A549 (cell line): ENCODE results near the gene SPTBN5. TPM values are rescaled to one million over a fixed set of nuclear protein-coding genes. Genes with fewer than 3 reads are reported as not detected.

ENCODE experiments used
- ATAC-seq, 2 experiments: fragments of 200-7000 bp in 1 of 2; fragments of >200 bp in 1 of 2; cut with Nextera tagmentation in 1 of 2; cut with Tn5 transposase in 1 of 2; 3 replicates each; pipeline versions ENCODE4 v1.8.0 to v1.9.1; 2018 to 2020; ENCODE audit warnings: mild to moderate bottlenecking in 1 of 2, moderate library complexity in 1 of 2
- CTCF ChIA-PET: fragments of 300-600 bp; sonication (Branson Sonifier 250); formaldehyde crosslinking; extraction: SDS; loops from one replicate; lab custom pipeline; 2021; ENCODE audit warnings: antibody characterized with exemption, inconsistent platforms; lab: Yijun Ruan, JAX
- POLR2A ChIA-PET: fragments of 350-600 bp; formaldehyde crosslinking; extraction: SDS; loops from one replicate; lab custom pipeline; 2021; ENCODE audit warnings: antibody characterized with exemption, inconsistent platforms; lab: Yijun Ruan, JAX
- DNase-seq, 2 experiments: peaks; one replicate each; pipeline versions ENCODE4 v3.0.0 to v3.0.0-alpha.2; 2011 to 2016; ENCODE audit warnings: low read depth in 1 of 2, low spot score in 1 of 2
- FAIRE-seq: peaks from 2 replicates; lab custom pipeline; 2011; peaks lifted over from hg19 to GRCh38; lab: Jason Lieb, UNC
- H3K27ac ChIP-seq, 2 experiments: fragments of >200 bp; sonication (Bioruptor Twin); formaldehyde crosslinking; 3 replicates each; pipeline ENCODE4 v1.5.1; 2016 to 2017
- H3K4me1 ChIP-seq: fragments of >200 bp; sonication (Bioruptor Twin); formaldehyde crosslinking; 3 replicates; pipeline ENCODE4 v1.6.1; 2016
- H3K4me2 ChIP-seq: fragments of >200 bp; sonication (Bioruptor Twin); formaldehyde crosslinking; 3 replicates; pipeline ENCODE4 v1.6.1; 2016
- H3K4me3 ChIP-seq: fragments of >200 bp; sonication (Bioruptor Twin); formaldehyde crosslinking; 3 replicates; pipeline ENCODE4 v1.5.1; 2016
- H3K9me3 ChIP-seq: fragments of >200 bp; sonication (Bioruptor Twin); formaldehyde crosslinking; 3 replicates; pipeline ENCODE4 v1.6.1; 2016
- ATOH8 ChIP-seq: fragments of 250-450 bp; sonication (Bioruptor Pico); IDR thresholded peaks from 2 replicates; pipeline ENCODE4 v1.5.0; 2020; ENCODE audit warnings: low read depth, mild to moderate bottlenecking, moderate library complexity
- BCL3 ChIP-seq: fragments of >200 bp; sonication (Bioruptor Twin); formaldehyde crosslinking; IDR thresholded peaks from 3 replicates; pipeline ENCODE4 v1.6.1; 2016
- BHLHE40 ChIP-seq: IDR thresholded peaks from 2 replicates; pipeline ENCODE4 v1.6.1; 2012; ENCODE audit warnings: low read depth, low read length, inconsistent platforms
- CHD2 ChIP-seq: fragments of 150-350 bp; IDR thresholded peaks from 2 replicates; pipeline ENCODE4 v1.6.1; 2014; ENCODE audit warnings: low read length; ENCODE audit not compliant: partially characterized antibody
- CHD4 ChIP-seq: fragments of 200-600 bp; sonication (generic); IDR thresholded peaks from 2 replicates; pipeline ENCODE4 v1.6.1; 2016; ENCODE audit warnings: antibody characterized with exemption, mild to moderate bottlenecking, borderline replicate concordance
- E2F6 ChIP-seq: IDR thresholded peaks from 2 replicates; pipeline ENCODE4 v1.6.1; 2012; ENCODE audit warnings: low read depth, borderline replicate concordance
- EHMT2 ChIP-seq: fragments of 200-600 bp; sonication (generic); IDR thresholded peaks from 2 replicates; pipeline ENCODE4 v1.6.1; 2016; ENCODE audit warnings: antibody characterized with exemption, low read depth, mild to moderate bottlenecking, moderate library complexity
- ESRRA ChIP-seq: fragments of 150-350 bp; IDR thresholded peaks from 2 replicates; pipeline ENCODE4 v1.6.1; 2014; ENCODE audit warnings: mild to moderate bottlenecking, low read length, borderline replicate concordance
- HDAC2 ChIP-seq: fragments of 200-600 bp; sonication (generic); IDR thresholded peaks from 2 replicates; pipeline ENCODE4 v1.6.1; 2016
- JUNB ChIP-seq: fragments of >200 bp; sonication (Bioruptor Twin); formaldehyde crosslinking; IDR thresholded peaks from 2 replicates; pipeline ENCODE4 v1.6.1; 2016
- KDM1A ChIP-seq: fragments of 200-600 bp; sonication (generic); IDR thresholded peaks from 2 replicates; pipeline ENCODE4 v1.6.1; 2016; ENCODE audit warnings: low read depth, mild to moderate bottlenecking
- MAFK ChIP-seq: fragments of 450-650 bp; IDR thresholded peaks from 2 replicates; pipeline ENCODE4 v1.6.1; 2014; ENCODE audit not compliant: partially characterized antibody
- MAX ChIP-seq: IDR thresholded peaks from 2 replicates; pipeline ENCODE4 v1.6.1; 2012
- MYC ChIP-seq: IDR thresholded peaks from 2 replicates; pipeline ENCODE4 v1.6.1; 2012; ENCODE audit warnings: mild to moderate bottlenecking, inconsistent platforms, low read length, improper control_type of control experiment, borderline replicate concordance
- NFE2L2 ChIP-seq: fragments of 150-350 bp; conservative IDR thresholded peaks from 2 replicates; pipeline ENCODE4 v1.6.1; 2014; ENCODE audit warnings: low read length
- NPAS2 ChIP-seq: fragments of 250-450 bp; sonication (Bioruptor Pico); IDR thresholded peaks from 2 replicates; pipeline ENCODE4 v1.8.0; 2022; ENCODE audit warnings: mild to moderate bottlenecking, moderate library complexity, borderline replicate concordance
- PBX3 ChIP-seq: IDR thresholded peaks from 2 replicates; pipeline ENCODE4 v1.6.1; 2012
- RCOR1 ChIP-seq: fragments of 150-350 bp; IDR thresholded peaks from 2 replicates; pipeline ENCODE4 v1.6.1; 2014; ENCODE audit warnings: antibody characterized with exemption, low read length, low read depth
- REST ChIP-seq: fragments of 200-600 bp; sonication (generic); IDR thresholded peaks from 2 replicates; pipeline ENCODE4 v1.6.1; 2016; ENCODE audit warnings: antibody characterized with exemption, mild to moderate bottlenecking, moderate library complexity
- RFX5 ChIP-seq: fragments of 450-650 bp; IDR thresholded peaks from 2 replicates; pipeline ENCODE4 v1.7.1; 2014; ENCODE audit warnings: antibody characterized with exemption, mild to moderate bottlenecking, moderate library complexity
- USF2 ChIP-seq: fragments of 450-650 bp; IDR thresholded peaks from 2 replicates; pipeline ENCODE4 v1.6.1; 2014; ENCODE audit warnings: antibody characterized with exemption
- ZC3H11A ChIP-seq: fragments of 450-650 bp; IDR thresholded peaks from 2 replicates; pipeline ENCODE4 v1.6.1; 2014; ENCODE audit warnings: antibody characterized with exemption, mild to moderate bottlenecking
- ZFP36 ChIP-seq: fragments of 450-650 bp; IDR thresholded peaks from 2 replicates; pipeline ENCODE4 v1.6.1; 2014; ENCODE audit warnings: borderline replicate concordance; ENCODE audit not compliant: partially characterized antibody
- ZNF302 ChIP-seq: fragments of 250-450 bp; sonication (Bioruptor Pico); IDR thresholded peaks from 2 replicates; pipeline ENCODE4 v1.9.0; 2021; ENCODE audit warnings: inconsistent platforms, mild to moderate bottlenecking, moderate library complexity
- ZSCAN20 ChIP-seq: fragments of 250-450 bp; sonication (Bioruptor Pico); IDR thresholded peaks from 2 replicates; pipeline ENCODE4 v1.8.0; 2022; ENCODE audit warnings: mild to moderate bottlenecking, moderate library complexity
- WGBS: methylation state at CpG from one replicate; pipeline ENCODE4 v1.1.6; 2017; ENCODE audit errors: missing lambda C conversion rate; 5-methylcytosine and 5-hydroxymethylcytosine counted together
- polyA plus RNA-seq, 4 experiments: library from polyadenylated mRNA; depleted of rRNA in 3 of 4; stranded (reverse); fragments of >200 nt; fragmentation: RNase III in 1 of 4; extraction: RNeasy Plus Mini Kit Qiagen cat#74134 plus additional on column Dnase treatment in 1 of 4; gene quantifications; 2 replicates in 3 of 4; 3 replicates in 1 of 4; pipeline ENCODE4 v1.2.3, GENCODE V29; 2011 to 2017

The SPTBN5 gene
- polyA plus RNA-seq, 2 of the 4 experiments (the other 2 are of a cell fraction), result 0.05 to 0.17 TPM

- no peak for DNase-seq
- Histone ChIP-seq H3K4me3 (no peak overlapping the region), H3K9me3 (no peaks in the 10 kb centered on the region), H3K4me2 (no peak overlapping the region), H3K4me1 (no peaks in the 10 kb centered on the region), H3K27ac (no peak overlapping the region)
- ATAC-seq, result no peak
- POLR2A ChIA-PET, result no interaction called here
- no peak for FAIRE-seq
- 82% methylated on average over 18 of the region's 23 CpGs for WGBS
- CTCF ChIA-PET, result interaction anchor here (0.6 kb wide), 1 partner anchor 144 kb away, joined by 3 read pairs; no protein-coding TSS in a partner anchor
- no peak for TF ChIP-seq JUNB
- no peak for TF ChIP-seq NPAS2 (CRISPR knock-in tag)
- no peak for TF ChIP-seq RCOR1
- TF ChIP-seq NFE2L2, result no peak
- no peak for TF ChIP-seq MAX
- TF ChIP-seq EHMT2, result no peak
- TF ChIP-seq ATOH8 (CRISPR knock-in tag), result no peak
- no peak for TF ChIP-seq BCL3
- no peak for TF ChIP-seq ZFP36
- no peak for TF ChIP-seq RFX5
- TF ChIP-seq CHD2, result no peak
Measured at GRCh38 chr15:41836713-41837454, 57.0 kb downstream of the SPTBN5 start.

- no peak overlapping the region for H3K27ac ChIP-seq
- no peak for DNase-seq
- POLR2A ChIA-PET, result no interaction called here
- TF ChIP-seq MYC (no peak), ZSCAN20 (no peak), HDAC2 (no peak), CHD4 (no peak), KDM1A (no peak), BHLHE40 (no peak), REST (no peak), ZNF302 (CRISPR knock-in tag) (no peak), PBX3 (no peak), ESRRA (no peak), ZC3H11A (no peak), MAFK (no peak), E2F6 (no peak), USF2 (no peak), ATOH8 (CRISPR knock-in tag) (no peak), RFX5 (no peak), RCOR1 (no peak)
- TF ChIP-seq, all 56 proteins: peak for 0
- H3K9me3 ChIP-seq, result no peaks in the 10 kb centered on the region
- no peak overlapping the region for H3K4me3 ChIP-seq
- WGBS, result 91% methylated on average over 3 of the region's 6 CpGs
- H3K4me2 ChIP-seq, result no peak overlapping the region
- H3K4me1 ChIP-seq, result no peaks in the 10 kb centered on the region
- CTCF ChIA-PET, result no interaction called here
- ATAC-seq (no peak), FAIRE-seq (no peak)
Measured at GRCh38 chr15:41836073-41836472, 57.8 kb downstream of the SPTBN5 start.
